ENCODE measurements around the gene S100A6. TPM values are rescaled to one million over a fixed set of nuclear protein-coding genes. Genes with fewer than 3 reads are reported as not detected.

S100A6 gene
- total and polyA plus RNA-seq, 4 experiments from 2014 or later, result 342 to 918 (median 602) TPM

Other genes with a start within 250 kb of the S100A6 start
- gene PGLYRP3, start 223.0 kb downstream of the S100A6 start, total RNA-seq, result not detected
- not detected for gene PGLYRP3, start 223.0 kb downstream of the S100A6 start, polyA plus RNA-seq
- not detected for gene PGLYRP4, start 187.2 kb downstream of the S100A6 start, total RNA-seq
- gene PGLYRP4, start 187.2 kb downstream of the S100A6 start, polyA plus RNA-seq, result not detected
- 1 to 10 TPM; 7.4 to 7.7 TPM for gene S100A9, start 178.1 kb downstream of the S100A6 start, total RNA-seq
- 10 to 100 TPM in 1 of 2 donors, 1 to 10 TPM in 1; 8.0 to 11.6 TPM for gene S100A9, start 178.1 kb downstream of the S100A6 start, polyA plus RNA-seq
- gene S100A12, start 160.4 kb downstream of the S100A6 start, total RNA-seq, result not detected
- under 1 TPM in 1 of 2 donors, not detected in 1; 0.95 TPM for gene S100A12, start 160.4 kb downstream of the S100A6 start, polyA plus RNA-seq
- gene S100A8, start 144.9 kb downstream of the S100A6 start, total RNA-seq, result under 1 TPM in 1 of 2 experiments, not detected in 1; 0.73 TPM
- 1 to 10 TPM; 1.6 to 4.0 TPM for gene S100A8, start 144.9 kb downstream of the S100A6 start, polyA plus RNA-seq
- gene S100A7A, start 119.5 kb downstream of the S100A6 start, total RNA-seq, result not detected
- gene S100A7A, start 119.5 kb downstream of the S100A6 start, polyA plus RNA-seq, result not detected
- gene S100A7, start 75.3 kb downstream of the S100A6 start, total RNA-seq, result not detected
- gene S100A7, start 75.3 kb downstream of the S100A6 start, polyA plus RNA-seq, result not detected
- gene S100A5, start 4.9 kb upstream of the S100A6 start, total RNA-seq, result 1 to 10 TPM in 1 of 2 experiments, under 1 TPM in 1; 0.93 to 1.8 TPM
- 1 to 10 TPM in 1 of 2 donors, not detected in 1; 1.5 TPM for gene S100A5, start 4.9 kb upstream of the S100A6 start, polyA plus RNA-seq
- 100 to 1,000 TPM; 329 to 346 TPM for gene S100A4, start 9.8 kb upstream of the S100A6 start, total RNA-seq
- 1,000 to 10,000 TPM; 2,886 to 3,815 TPM for gene S100A4, start 9.8 kb upstream of the S100A6 start, polyA plus RNA-seq
- gene S100A3, start 13.3 kb upstream of the S100A6 start, total RNA-seq, result not detected
- gene S100A3, start 13.3 kb upstream of the S100A6 start, polyA plus RNA-seq, result not detected
- gene S100A2, start 29.9 kb upstream of the S100A6 start, total RNA-seq, result under 1 TPM in 1 of 2 experiments, not detected in 1; 0.87 TPM
- gene S100A2, start 29.9 kb upstream of the S100A6 start, polyA plus RNA-seq, result 1 to 10 TPM; 1.0 to 1.7 TPM
- not detected for gene S100A16, start 77.1 kb upstream of the S100A6 start, total RNA-seq
- gene S100A16, start 77.1 kb upstream of the S100A6 start, polyA plus RNA-seq, result not detected
- not detected for gene S100A14, start 80.3 kb upstream of the S100A6 start, total RNA-seq
- not detected for gene S100A14, start 80.3 kb upstream of the S100A6 start, polyA plus RNA-seq
- 1 to 10 TPM; 4.3 to 5.2 TPM for gene S100A13, start 91.5 kb upstream of the S100A6 start, total RNA-seq
- gene S100A13, start 91.5 kb upstream of the S100A6 start, polyA plus RNA-seq, result under 1 TPM in 1 of 2 donors, not detected in 1; 0.56 TPM
- not detected for gene S100A1, start 92.4 kb upstream of the S100A6 start, total RNA-seq
- gene S100A1, start 92.4 kb upstream of the S100A6 start, polyA plus RNA-seq, result not detected
- gene CHTOP, start 98.1 kb upstream of the S100A6 start, total RNA-seq, result 100 to 1,000 TPM; 144 to 149 TPM
- gene CHTOP, start 98.1 kb upstream of the S100A6 start, polyA plus RNA-seq, result 10 to 100 TPM; 42.2 to 75.5 TPM
- 10 to 100 TPM; 26.4 to 28.2 TPM for gene SNAPIN, start 122.7 kb upstream of the S100A6 start, total RNA-seq
- gene SNAPIN, start 122.7 kb upstream of the S100A6 start, polyA plus RNA-seq, result 10 to 100 TPM; 74.4 to 85.6 TPM
- gene ILF2, start 135.0 kb upstream of the S100A6 start, total RNA-seq, result 10 to 100 TPM; 82.3 to 87.8 TPM
- gene ILF2, start 135.0 kb upstream of the S100A6 start, polyA plus RNA-seq, result 100 to 1,000 TPM; 136 to 200 TPM
- gene NPR1, start 142.7 kb upstream of the S100A6 start, total RNA-seq, result not detected
- not detected for gene NPR1, start 142.7 kb upstream of the S100A6 start, polyA plus RNA-seq
- gene INTS3, start 192.1 kb upstream of the S100A6 start, total RNA-seq, result 10 to 100 TPM; 49.1 to 53.0 TPM
- gene INTS3, start 192.1 kb upstream of the S100A6 start, polyA plus RNA-seq, result 10 to 100 TPM in 1 of 2 donors, 1 to 10 TPM in 1; 8.1 to 12.5 TPM
- gene SLC27A3, start 239.4 kb upstream of the S100A6 start, total RNA-seq, result 10 to 100 TPM; 18.2 to 20.5 TPM
- 1 to 10 TPM; 7.9 to 9.2 TPM for gene SLC27A3, start 239.4 kb upstream of the S100A6 start, polyA plus RNA-seq

All from CD4-positive, alpha-beta memory T cell (primary cell).